IPS-18a (cell line): ENCODE measurements around the gene NFIB.

Experiments
- H3K27ac ChIP-seq: one replicate; pipeline ENCODE4 v1.5.1; 2013; ENCODE audit warnings: low read length
- H3K27me3 ChIP-seq: one replicate; pipeline ENCODE4 v1.6.1; 2013; ENCODE audit warnings: mild to moderate bottlenecking, low read length; ENCODE audit not compliant: control insufficient read depth, insufficient read depth
- H3K36me3 ChIP-seq: one replicate; pipeline ENCODE4 v1.6.1; 2013; ENCODE audit warnings: low read depth, low read length; ENCODE audit not compliant: control insufficient read depth
- H3K4me1 ChIP-seq: one replicate; pipeline ENCODE4 v1.6.1; 2013; ENCODE audit warnings: low read depth, low read length; ENCODE audit not compliant: control insufficient read depth
- H3K4me3 ChIP-seq: one replicate; pipeline ENCODE4 v1.5.1; 2013; ENCODE audit warnings: low read length
- H3K9ac ChIP-seq: one replicate; pipeline ENCODE4 v1.6.1; 2013; ENCODE audit warnings: mild to moderate bottlenecking, low read length, moderate library complexity
- H3K9me3 ChIP-seq: one replicate; pipeline ENCODE4 v1.6.1; 2013; ENCODE audit warnings: low read depth, low read length; ENCODE audit not compliant: control insufficient read depth

NFIB gene

DNA sequence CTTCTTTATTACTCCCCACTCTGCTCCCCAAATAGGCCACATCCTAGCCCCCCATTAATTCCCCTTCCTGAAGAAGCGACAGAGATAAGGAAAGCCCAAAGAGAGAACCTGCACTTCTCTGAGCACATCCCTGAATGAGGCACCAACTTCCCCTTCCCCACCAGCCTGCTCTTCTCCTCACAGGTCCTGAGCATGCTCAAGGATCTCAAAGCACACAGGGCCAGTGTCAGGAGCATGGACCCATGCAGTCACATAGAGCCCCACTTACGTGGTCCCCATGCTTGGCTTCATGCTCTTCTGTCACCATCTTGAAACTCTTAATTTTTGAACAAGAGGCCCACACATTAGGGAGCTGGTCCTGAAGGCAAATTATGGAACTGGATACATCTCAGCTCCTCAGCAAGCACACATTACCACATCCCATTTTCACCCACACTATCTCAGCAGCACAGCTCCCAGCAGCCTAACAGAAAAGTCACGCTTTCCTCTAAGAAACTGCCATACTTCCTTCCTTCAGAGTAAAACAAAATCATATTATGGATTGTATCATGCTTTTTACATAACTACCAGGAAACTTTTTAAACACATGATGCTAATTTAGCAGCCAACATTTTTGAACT is 99.8 kb downstream of the NFIB start:
- Histone ChIP-seq H3K4me1 (peaks cover 18% of the 10 kb centered on the region), H3K27ac (no peak overlapping the region), H3K4me3 (no peak overlapping the region), H3K9ac (no peak overlapping the region), H3K36me3 (no peaks in the 10 kb centered on the region), H3K27me3 (no peaks in the 10 kb centered on the region), H3K9me3 (no peaks in the 10 kb centered on the region)

- H3K4me3 ChIP-seq: no peak overlapping the region
- H3K9me3 ChIP-seq: no peaks in the 10 kb centered on the region
- no peaks in the 10 kb centered on the region for H3K27me3 ChIP-seq
- H3K27ac ChIP-seq: no peak overlapping the region
- H3K4me1 ChIP-seq: peaks cover 14% of the 10 kb centered on the region
- H3K9ac ChIP-seq: no peak overlapping the region
- H3K36me3 ChIP-seq: no peaks in the 10 kb centered on the region
Observed at GRCh38 chr9:14213504-14213903, 100.4 kb downstream of the NFIB start.

DNA sequence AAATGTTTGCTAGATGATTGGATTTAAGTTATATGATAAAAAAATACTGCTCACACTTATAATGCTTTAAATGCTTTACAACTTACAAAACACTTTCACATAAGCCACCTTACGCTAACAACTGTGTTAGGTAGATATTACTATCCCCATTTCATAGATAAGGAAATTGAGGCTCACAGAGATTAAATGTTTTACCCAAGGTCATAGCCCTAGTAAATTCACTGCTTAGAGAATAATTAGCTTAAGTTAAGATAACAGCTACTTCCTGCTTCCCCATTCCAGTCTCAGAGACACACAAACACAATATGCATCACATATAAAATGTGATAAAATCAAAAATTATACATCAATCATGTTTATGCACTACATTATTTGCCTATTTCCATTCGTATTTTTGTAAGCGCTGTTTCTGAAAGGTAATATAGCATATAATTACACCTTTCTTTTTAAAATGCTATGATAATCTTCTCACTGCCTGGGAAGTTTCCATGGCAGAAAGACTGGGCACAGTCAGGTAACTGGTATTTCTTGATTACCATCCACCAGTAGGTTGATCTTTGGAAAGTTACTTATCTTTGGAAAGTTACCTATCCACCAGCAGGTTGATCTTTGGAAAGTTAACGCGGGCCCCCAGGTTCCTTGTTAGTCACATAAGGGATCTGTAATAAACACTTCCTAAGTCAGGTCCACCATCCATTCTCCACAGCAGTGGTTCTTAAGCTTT is 101.1 kb downstream of the NFIB start:
- H3K4me1 ChIP-seq: peaks cover 11% of the 10 kb centered on the region

GRCh38 chr9:14212077-14212476 is 101.9 kb downstream of the NFIB start:
- Histone ChIP-seq H3K27ac (no peak overlapping the region), H3K4me3 (no peak overlapping the region), H3K36me3 (no peaks in the 10 kb centered on the region), H3K9ac (no peak overlapping the region), H3K9me3 (no peaks in the 10 kb centered on the region), H3K27me3 (no peaks in the 10 kb centered on the region), H3K4me1 (peaks cover 11% of the 10 kb centered on the region)

More for the DNA sequence above, 101.1 kb downstream of the NFIB start:
- H3K27me3 ChIP-seq: no peaks in the 10 kb centered on the region
- H3K9ac ChIP-seq: no peak overlapping the region
- no peak overlapping the region for H3K27ac ChIP-seq
- no peaks in the 10 kb centered on the region for H3K9me3 ChIP-seq
- no peaks in the 10 kb centered on the region for H3K36me3 ChIP-seq
- H3K4me3 ChIP-seq: no peak overlapping the region

- no peaks in the 10 kb centered on the region for H3K36me3 ChIP-seq
- no peak overlapping the region for H3K9ac ChIP-seq
- no peak overlapping the region for H3K27ac ChIP-seq
- H3K9me3 ChIP-seq: no peaks in the 10 kb centered on the region
- H3K4me3 ChIP-seq: no peak overlapping the region
- H3K4me1 ChIP-seq: peaks cover 11% of the 10 kb centered on the region
- no peaks in the 10 kb centered on the region for H3K27me3 ChIP-seq
Observed at GRCh38 chr9:14211564-14211963, 102.4 kb downstream of the NFIB start.

DNA sequence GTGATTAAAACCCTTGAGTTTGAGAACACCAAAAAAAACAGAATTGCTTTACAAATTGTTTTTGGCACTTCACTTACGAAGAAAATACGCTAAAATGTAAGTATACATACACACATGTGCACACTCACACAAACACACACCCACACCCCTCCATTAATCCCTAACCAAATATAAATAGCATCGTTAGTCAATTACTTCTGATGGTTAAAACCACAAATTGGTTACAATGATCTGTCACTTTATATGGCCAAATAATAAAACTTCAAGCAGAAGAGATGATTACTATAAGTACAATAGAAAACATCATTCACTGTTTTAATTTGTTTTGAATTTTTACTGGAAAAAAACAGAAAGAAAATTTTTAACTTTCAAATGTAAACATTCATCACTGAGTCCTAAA is 103.5 kb downstream of the NFIB start:
- Histone ChIP-seq H3K4me1 (peaks cover 7% of the 10 kb centered on the region), H3K9ac (no peak overlapping the region), H3K27me3 (no peaks in the 10 kb centered on the region), H3K27ac (no peak overlapping the region), H3K4me3 (no peak overlapping the region), H3K9me3 (no peaks in the 10 kb centered on the region), H3K36me3 (no peaks in the 10 kb centered on the region)

- no peaks in the 10 kb centered on the region for H3K27me3 ChIP-seq
- H3K4me3 ChIP-seq: no peak overlapping the region
- no peaks in the 10 kb centered on the region for H3K9me3 ChIP-seq
- H3K4me1 ChIP-seq: peaks cover 7% of the 10 kb centered on the region
- H3K9ac ChIP-seq: no peak overlapping the region
- H3K36me3 ChIP-seq: no peaks in the 10 kb centered on the region
- no peak overlapping the region for H3K27ac ChIP-seq
Observed at GRCh38 chr9:14209399-14210345, 104.3 kb downstream of the NFIB start.

DNA sequence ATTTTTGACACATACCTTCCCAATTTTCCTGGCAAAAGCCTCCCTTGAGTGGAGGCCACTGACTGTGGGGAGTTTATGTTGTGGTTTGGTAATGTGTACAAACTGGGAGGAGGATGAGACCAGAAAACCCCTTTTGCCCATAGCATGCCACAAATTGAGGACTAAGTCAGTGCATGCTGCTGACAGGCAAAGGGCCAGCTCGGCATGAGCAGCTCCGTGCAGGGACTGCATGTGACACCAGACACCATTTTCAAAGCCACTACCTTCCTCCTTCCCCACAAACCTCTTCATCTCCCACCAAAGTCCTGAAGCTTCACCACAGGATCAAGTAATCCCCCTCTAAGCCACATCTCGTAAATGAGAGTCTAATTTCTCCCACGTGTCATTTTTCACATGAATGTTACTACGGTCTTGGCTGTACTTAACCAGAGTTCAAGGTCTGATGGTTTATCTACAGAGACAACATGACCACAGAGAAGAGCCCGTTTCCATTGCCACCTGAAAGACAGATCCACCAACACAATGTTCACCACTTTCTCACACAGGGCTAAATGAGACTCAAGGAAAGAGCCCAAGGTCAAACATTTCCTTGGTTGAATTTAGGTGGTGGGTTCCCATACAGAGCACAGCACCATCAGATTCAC is 106.5 kb downstream of the NFIB start:
- Histone ChIP-seq H3K36me3 (no peaks in the 10 kb centered on the region), H3K4me3 (no peak overlapping the region), H3K27me3 (no peaks in the 10 kb centered on the region), H3K9me3 (no peaks in the 10 kb centered on the region), H3K9ac (no peak overlapping the region), H3K27ac (no peak overlapping the region), H3K4me1 (peaks cover 7% of the 10 kb centered on the region)

DNA sequence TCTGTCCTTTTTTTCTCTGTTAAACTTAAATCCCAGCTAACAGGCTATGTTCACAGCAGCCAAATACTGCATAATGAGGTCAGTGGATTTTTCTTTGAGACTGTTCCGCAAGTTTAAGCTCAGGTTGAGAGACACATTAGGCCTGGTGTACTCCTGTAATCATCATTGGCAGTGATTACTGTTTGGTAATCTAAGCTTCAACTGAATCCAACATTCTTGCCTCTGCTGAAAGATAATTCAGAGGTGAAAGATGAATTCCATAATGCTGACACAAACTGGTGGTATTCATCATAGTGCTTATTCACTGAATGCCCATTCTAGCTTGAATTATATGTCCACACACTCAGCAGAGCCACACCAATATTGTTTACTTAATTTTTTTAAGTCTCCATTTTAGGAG is 108.5 kb downstream of the NFIB start:
- H3K9ac ChIP-seq: no peak overlapping the region
- no peaks in the 10 kb centered on the region for H3K27me3 ChIP-seq
- H3K9me3 ChIP-seq: no peaks in the 10 kb centered on the region
- H3K36me3 ChIP-seq: no peaks in the 10 kb centered on the region
- no peak overlapping the region for H3K27ac ChIP-seq
- peaks cover 7% of the 10 kb centered on the region for H3K4me1 ChIP-seq
- no peak overlapping the region for H3K4me3 ChIP-seq

DNA sequence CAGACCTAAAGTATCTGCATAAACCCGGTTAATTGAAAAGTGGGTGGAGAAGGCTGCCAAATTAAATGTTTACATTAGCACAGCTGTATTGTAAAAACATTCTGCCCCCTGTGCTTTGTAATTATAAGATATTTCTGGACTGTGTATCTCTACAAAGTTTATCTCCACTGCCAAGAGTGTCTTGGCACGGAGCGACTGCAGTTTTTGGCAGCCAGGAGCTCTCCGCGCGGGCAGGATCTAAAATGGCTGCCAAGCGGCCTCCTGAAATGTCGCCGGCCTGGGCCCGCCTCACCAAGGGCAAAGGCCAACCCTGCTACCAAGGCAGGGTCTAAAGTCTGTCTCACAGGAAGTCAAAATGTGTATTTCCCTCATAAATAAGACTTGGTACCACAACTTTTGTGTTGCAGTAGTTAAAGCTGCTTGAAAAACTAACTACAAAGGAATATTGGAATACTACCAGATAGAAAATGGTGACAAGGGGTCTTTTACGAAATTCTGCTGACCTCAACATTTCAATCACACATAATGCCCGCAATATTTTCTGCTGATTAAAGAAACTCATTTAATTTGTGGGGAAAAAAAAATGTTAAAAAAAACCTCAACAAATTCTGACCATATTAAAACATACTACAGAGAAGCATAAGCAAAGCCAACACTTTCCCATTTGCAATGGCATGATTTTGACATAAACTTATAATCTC is 110.4 kb downstream of the NFIB start:
- Histone ChIP-seq H3K4me1 (no peaks in the 10 kb centered on the region), H3K36me3 (no peaks in the 10 kb centered on the region), H3K27me3 (no peaks in the 10 kb centered on the region), H3K9ac (no peak overlapping the region), H3K9me3 (no peaks in the 10 kb centered on the region), H3K27ac (no peak overlapping the region), H3K4me3 (no peak overlapping the region)
